Inferior parietal cortex (tissue), 1 donor: ENCODE results near the gene SPECC1L.
"Not testable (repeated sequence)": the region's sequence is repeated elsewhere in the genome, so short reads cannot be mapped to it uniquely, and the experiment has no call there.

Experiments
- DNase-seq: peaks from one replicate; pipeline ENCODE4 v3.0.0-alpha.2; 2016; ENCODE audit errors: extremely low spot score

Gene SPECC1L

GRCh38 chr22:24284747-24285203, 14.1 kb downstream of the SPECC1L start:
- no peak for DNase-seq

- DNase-seq, result no peak
These were observed 14.6 kb downstream of the SPECC1L start for GRCh38 chr22:24285245-24285644.

GRCh38 chr22:24287212-24287611, 16.6 kb downstream of the SPECC1L start:
- not testable (repeated sequence) for DNase-seq

- DNase-seq, result not testable (repeated sequence)
These were observed 17.2 kb downstream of the SPECC1L start for GRCh38 chr22:24287801-24288200.

GRCh38 chr22:24289114-24289513, 18.5 kb downstream of the SPECC1L start:
- no peak for DNase-seq

- DNase-seq, result no peak
These were observed 19.1 kb downstream of the SPECC1L start for GRCh38 chr22:24289741-24290163.

GRCh38 chr22:24290459-24290858, 19.8 kb downstream of the SPECC1L start:
- no peak for DNase-seq

GRCh38 chr22:24291515-24292201, 21.0 kb downstream of the SPECC1L start:
- DNase-seq, result no peak

GRCh38 chr22:24292202-24292830, 21.7 kb downstream of the SPECC1L start:
- DNase-seq, result not testable (repeated sequence)

GRCh38 chr22:24294913-24295312, 24.3 kb downstream of the SPECC1L start:
- not testable (repeated sequence) for DNase-seq

- not testable (repeated sequence) for DNase-seq
These were observed 28.0 kb downstream of the SPECC1L start for GRCh38 chr22:24298497-24299155.

GRCh38 chr22:24300522-24300921, 29.9 kb downstream of the SPECC1L start:
- not testable (repeated sequence) for DNase-seq

GRCh38 chr22:24302591-24302990, 32.0 kb downstream of the SPECC1L start:
- no peak for DNase-seq

- no peak for DNase-seq
These were observed 32.4 kb downstream of the SPECC1L start for GRCh38 chr22:24303007-24303406.

- no peak for DNase-seq
These were observed 33.5 kb downstream of the SPECC1L start for GRCh38 chr22:24304062-24304675.

- DNase-seq, result no peak
These were observed 34.6 kb downstream of the SPECC1L start for GRCh38 chr22:24305260-24305692.

GRCh38 chr22:24310969-24311368, 40.3 kb downstream of the SPECC1L start:
- DNase-seq, result no peak

- DNase-seq, result no peak
These were observed 44.8 kb downstream of the SPECC1L start for GRCh38 chr22:24315367-24315966.

- DNase-seq, result not testable (repeated sequence)
These were observed 45.6 kb downstream of the SPECC1L start for GRCh38 chr22:24316264-24316663.

- DNase-seq, result not testable (repeated sequence)
These were observed 46.9 kb downstream of the SPECC1L start for GRCh38 chr22:24317511-24317910.

GRCh38 chr22:24319451-24319850, 48.8 kb downstream of the SPECC1L start:
- no peak for DNase-seq

GRCh38 chr22:24321999-24322398, 51.4 kb downstream of the SPECC1L start:
- no peak for DNase-seq
